ENCODE results near the gene FILIP1L. TPM values are rescaled to one million over a fixed set of nuclear protein-coding genes. Genes with fewer than 3 reads are reported as not detected.

The FILIP1L gene
- total and polyA plus RNA-seq, 2 of the 8 experiments (the other 6 are each of a cell fraction or from before 2014, with no cell fraction given): 0.06 to 0.09 TPM

DNA sequence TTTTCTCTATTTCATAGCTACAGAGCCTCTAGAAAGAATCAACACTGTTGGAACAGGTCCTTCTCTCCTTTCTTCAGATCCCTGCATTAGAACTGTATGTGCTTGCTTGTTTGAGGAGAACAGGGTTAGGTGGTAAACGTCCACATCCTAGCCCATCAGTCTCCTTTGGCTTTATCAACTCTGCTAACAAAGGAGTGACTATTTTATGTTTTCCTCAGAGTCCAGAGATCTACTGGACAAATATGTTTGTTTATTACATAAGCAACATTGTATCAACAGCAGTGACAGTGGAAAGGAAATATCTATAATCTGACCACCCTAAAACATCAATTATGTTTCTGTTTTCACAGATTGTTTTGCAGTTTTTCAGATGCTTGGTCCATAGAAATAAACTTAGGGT lies 257.0 kb downstream of the FILIP1L start (continued):
- TF ChIP-seq RNF2 (IDR thresholded peaks at IDR 0.05; ENCODE audit: borderline replicate concordance, low read depth, low read length, missing control alignments, poor library complexity, severe bottlenecking) (no peak), CBX8 (IDR thresholded peaks at IDR 0.05; ENCODE audit: borderline replicate concordance, low read depth, low read length) (no peak), JUN (IDR thresholded peaks at IDR 0.05; ENCODE audit: low read depth, low read length) (no peak), POLR2AphosphoS5 (IDR thresholded peaks at IDR 0.05; ENCODE audit: low read depth, low read length) (no peak), SUZ12 (IDR thresholded peaks at IDR 0.05; ENCODE audit: low read length) (no peak), POLR2A (IDR thresholded peaks at IDR 0.05; ENCODE audit: control extremely low read depth in 1 of 2, low read depth in 2 of 2, low read length in 2 of 2) (no peak), POU5F1 (IDR thresholded peaks at IDR 0.05; ENCODE audit: low read depth, low read length) (no peak), BACH1 (IDR thresholded peaks at IDR 0.05; ENCODE audit: low read length) (no peak)

Data from H1 (cell line).